ENCODE data around the gene GLOD4.
A peak's percentile ranks its signal among the peaks of the same experiment; 100 is the strongest.
"Not testable (repeated sequence)": the region's sequence is repeated elsewhere in the genome, so short reads cannot be mapped to it uniquely, and the experiment has no call there.

Gene GLOD4

DNA sequence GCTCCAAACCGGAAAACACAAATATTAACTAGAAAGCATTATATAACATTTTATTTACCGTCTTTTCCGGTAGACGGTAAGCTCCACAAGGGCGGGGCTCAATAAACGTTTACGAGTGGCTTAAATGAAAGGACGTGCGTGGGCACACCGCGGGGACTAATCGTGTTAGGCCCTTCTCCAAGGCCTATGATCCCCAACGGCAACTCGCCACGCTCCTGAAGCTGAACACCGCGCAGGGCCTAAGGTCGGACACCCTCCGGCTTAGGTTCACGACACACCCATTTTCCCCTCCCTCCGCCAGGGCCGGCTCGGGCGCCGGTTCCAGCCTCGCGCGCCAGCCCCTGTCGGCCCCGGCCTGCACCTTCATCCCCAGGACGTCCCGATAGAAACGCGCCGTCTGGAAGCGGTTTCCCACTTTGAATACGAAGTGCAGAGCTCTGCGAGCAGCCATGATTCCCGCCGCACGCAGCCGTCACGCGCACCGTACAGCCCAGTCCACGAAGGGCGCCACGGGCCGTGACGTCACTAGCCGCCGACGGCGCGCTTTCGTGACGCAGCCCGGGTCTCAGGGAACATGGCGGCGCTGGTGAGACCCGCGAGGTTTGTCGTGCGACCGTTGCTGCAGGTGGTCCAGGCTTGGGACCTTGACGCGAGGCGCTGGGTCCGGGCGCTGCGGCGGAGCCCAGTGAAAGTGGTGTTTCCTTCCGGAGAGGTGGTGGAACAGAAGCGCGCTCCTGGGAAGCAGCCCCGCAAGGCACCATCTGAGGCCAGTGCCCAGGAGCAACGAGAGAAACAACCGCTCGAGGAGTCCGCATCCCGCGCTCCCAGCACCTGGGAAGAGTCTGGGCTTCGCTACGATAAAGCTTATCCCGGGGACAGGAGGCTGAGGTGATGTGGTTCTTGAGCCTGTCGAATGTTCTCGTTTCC lies at the start of gene GLOD4, which contains the start of gene MRM3:
TSS of gene GLOD4 (minus strand) at position 476 of the 927 bp plus-strand sequence. CDS start at position 451, 25 bp downstream.
TSS of gene MRM3 (plus strand) at position 549 of the 927 bp plus-strand sequence. CDS start at position 575, 26 bp downstream.
- peak; percentile 80 to 94 for DNase-seq (ENCODE audit: low read depth in 2 of 2)

- DNase-seq (ENCODE audit: low read depth in 2 of 2): no peak
Observed at GRCh38 chr17:830950-831349, 48.9 kb upstream of the GLOD4 start.

GRCh38 chr17:830381-830780 lies 48.3 kb upstream of the GLOD4 start:
- DNase-seq (ENCODE audit: low read depth in 2 of 2): no peak

DNA sequence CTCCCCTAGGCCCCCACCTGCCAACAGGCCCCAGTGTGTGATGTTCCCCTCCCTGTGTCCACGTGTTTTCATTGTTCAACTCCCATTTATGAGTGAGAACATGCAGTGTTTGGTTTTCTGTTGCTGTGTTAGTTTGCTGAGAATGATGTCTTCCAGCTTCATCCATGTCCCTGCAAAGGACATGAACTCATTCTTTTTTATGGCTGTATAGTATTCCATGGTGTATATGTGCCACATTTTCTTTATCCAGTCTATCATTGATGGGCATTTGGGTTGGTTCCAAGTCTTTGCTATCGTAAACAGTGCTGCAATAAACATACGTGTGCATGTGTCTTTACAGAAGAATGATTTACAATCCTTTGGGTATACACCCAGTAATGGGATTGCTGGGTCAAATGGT lies 47.5 kb upstream of the GLOD4 start:
- DNase-seq (ENCODE audit: low read depth in 2 of 2): not testable (repeated sequence)

- no peak for DNase-seq (ENCODE audit: low read depth in 2 of 2)
Observed at GRCh38 chr17:828761-829160, 46.7 kb upstream of the GLOD4 start.

DNA sequence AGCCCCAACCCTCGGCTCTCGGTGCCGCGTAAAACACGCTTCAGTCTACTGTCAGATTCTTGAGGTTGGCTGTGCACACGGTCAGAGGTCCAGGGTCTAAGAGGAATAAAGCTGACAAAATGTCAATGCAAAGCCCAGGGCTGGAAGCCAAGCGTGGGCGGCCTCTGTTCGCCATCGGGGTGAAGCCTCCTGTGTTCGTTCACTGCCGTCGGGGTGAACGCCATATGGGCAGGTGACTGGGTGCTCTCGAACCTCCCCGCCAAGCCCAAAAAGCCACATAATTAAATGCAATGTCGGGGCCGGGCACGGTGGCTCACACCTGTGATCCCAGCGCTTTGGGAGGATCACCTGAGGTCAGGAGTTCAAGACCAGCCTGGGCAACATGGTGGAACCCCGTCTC lies 44.7 kb upstream of the GLOD4 start:
- DNase-seq (ENCODE audit: low read depth in 2 of 2): no peak

DNA sequence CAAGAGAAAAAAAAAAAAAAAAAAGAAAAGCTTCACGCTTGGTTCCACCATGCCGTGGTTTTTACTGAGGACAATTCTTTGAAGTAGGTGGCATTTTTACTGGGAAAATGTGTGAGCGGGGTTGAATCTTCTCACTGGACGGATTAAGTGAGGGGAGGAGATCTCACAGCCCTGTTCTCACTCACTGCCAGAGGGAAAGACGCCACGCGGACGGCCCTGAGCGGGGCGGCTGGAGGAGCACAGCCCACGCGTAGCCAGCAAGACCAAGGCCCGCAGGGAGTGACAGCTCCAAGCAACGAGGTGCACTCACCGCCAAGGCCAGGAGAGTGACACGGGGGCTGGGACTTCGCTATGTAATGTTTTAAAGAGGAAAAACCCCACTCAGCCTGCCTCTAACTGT lies 43.1 kb upstream of the GLOD4 start:
- DNase-seq (ENCODE audit: low read depth in 2 of 2): no peak

- no peak for DNase-seq (ENCODE audit: low read depth in 2 of 2)
Observed at GRCh38 chr17:824378-824777, 42.3 kb upstream of the GLOD4 start.

DNA sequence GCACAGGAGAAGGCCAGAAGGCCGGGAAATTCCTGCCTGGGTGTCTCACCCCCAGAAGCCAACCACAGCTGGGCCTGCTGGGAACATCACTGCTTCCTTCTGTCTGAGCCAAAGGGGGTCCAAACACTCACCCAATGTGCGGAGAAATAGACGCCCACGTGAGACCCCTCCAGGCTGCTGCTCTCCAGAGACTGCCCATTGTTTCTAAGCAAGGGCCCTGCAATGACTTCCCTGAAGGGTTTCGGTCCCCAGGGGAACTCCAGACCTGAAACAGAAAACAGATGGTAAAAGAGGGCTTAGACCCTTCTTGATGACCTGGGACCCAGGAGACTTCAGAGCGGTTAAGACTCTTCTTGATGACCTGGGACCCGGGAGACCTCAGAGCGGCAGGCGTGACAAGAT lies 41.4 kb upstream of the GLOD4 start:
- no peak for DNase-seq (ENCODE audit: low read depth in 2 of 2)

- no peak for DNase-seq (ENCODE audit: low read depth in 2 of 2)
Observed at GRCh38 chr17:819251-819650, 37.2 kb upstream of the GLOD4 start.

- DNase-seq (ENCODE audit: low read depth in 2 of 2): no peak
Observed at GRCh38 chr17:814371-814770, 32.3 kb upstream of the GLOD4 start.

- no peak for DNase-seq (ENCODE audit: low read depth in 2 of 2)
Observed at GRCh38 chr17:812638-813204, 30.6 kb upstream of the GLOD4 start.

GRCh38 chr17:811051-811784 lies 29.1 kb upstream of the GLOD4 start:
- DNase-seq (ENCODE audit: low read depth in 2 of 2): no peak

DNA sequence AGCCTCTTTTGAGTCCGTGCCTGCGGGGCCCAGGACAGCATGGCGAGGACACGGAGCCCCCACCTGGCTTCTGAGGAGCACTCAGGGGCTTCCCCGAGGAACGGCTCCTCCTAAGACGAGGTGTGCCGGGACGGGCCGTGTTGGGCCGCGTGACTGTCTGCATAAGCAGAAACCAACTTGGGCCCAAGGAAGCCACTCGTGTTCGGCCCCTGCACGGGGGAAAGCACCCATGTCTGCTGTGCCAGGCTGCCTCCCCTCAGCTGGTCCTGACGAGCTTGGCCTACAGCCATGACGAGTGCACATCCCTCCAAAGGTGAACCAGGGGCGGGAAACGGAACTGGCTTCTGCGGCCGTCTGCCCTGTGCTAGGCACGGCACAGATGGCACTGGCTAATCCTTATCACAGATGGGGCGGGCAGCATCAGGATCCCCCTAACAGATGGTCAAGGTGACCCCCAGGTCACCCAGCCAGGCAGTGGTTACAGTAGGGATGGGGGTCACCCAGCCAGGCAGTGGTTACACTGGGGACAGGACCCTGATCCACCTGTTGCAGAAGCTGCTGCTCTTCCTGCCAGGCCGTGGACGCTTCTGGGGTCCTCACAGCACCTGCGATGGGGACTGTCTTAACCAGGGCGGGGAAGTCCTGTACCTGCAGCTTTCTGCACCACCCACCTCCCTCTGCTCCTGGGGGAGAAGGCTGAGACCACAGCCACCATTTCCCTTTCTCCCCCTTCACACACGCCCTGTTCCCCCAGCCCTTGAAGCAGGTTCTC lies 25.6 kb upstream of the GLOD4 start:
- no peak for DNase-seq (ENCODE audit: low read depth in 2 of 2)

DNA sequence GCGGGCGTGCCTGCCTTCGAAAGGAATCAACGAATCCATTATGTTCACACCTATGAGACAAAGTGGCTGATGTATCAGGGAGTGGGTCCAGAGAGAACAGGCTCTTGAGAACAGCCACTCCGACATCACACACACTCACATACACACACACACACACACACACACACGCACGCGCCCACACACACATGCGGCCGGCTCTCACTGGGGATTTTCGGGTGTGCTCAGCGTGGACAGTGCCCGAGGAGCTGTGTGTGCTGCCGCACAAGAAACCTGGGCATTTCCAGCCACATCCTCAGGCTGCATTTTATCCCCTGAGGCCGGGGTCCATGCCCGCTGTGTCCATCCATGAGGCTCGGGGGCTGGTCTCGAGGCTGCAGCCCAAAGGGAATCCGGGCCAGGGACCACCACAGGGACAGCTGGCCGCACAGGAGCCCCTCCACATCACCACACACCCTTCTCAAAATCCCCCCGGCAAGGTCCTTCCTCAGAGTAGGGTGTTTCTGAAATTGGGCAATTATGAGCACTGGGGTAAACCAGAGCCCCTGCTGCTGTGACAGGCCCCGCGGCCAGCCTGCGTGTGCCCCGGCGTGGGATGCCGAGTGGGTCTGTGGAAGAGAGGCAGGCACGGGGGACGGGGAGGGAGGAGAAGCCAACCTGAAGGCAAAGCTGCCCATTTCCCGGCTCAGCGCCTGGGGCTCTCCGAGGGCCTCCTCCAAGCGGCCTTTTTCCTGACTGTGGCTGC lies 24.9 kb upstream of the GLOD4 start:
- DNase-seq (ENCODE audit: low read depth in 2 of 2): no peak

DNA sequence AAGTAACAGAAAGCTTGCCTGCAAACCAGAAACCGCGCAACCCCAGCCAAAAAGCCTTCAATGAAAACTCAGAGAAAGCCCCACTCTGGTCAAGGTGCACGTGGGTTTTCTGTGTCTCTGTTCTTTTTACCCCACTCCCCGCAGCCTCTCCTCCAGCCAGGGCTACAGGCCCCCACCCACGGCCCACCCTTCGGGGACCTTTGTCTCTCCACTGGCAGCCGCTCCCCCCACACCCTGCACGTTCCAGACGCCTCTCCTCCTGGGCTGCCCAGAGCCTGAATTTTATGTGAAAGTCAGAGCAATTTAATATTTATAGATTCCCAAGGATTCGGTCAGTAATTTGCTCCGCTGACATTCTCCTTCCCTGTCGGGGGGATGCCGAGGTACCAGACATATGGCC lies 24.3 kb upstream of the GLOD4 start:
- DNase-seq (ENCODE audit: low read depth in 2 of 2): no peak

DNA sequence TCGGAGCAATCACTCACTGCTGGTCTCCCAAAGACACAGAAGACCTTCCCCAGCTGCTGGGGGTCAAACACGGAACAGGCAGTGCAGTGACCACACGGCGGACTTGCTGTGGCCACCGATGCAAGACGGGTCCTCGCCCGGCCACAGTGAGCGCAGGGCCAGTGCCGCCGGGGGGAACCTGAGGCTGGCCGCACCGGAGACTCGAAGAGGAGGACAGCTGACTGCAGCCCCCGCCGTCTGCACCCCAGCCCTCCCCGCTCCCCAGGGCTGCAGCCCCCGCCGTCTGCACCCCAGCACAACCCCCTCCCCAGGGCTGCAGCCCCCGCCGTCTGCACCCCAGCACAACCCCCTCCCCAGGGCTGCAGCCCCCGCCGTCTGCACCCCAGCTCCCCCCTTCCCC lies 23.8 kb upstream of the GLOD4 start:
- DNase-seq (ENCODE audit: low read depth in 2 of 2): not testable (repeated sequence)

GRCh38 chr17:804541-805435 lies 22.7 kb upstream of the GLOD4 start:
- DNase-seq (ENCODE audit: low read depth in 2 of 2): no peak

- no peak for DNase-seq (ENCODE audit: low read depth in 2 of 2)
Observed at GRCh38 chr17:802901-803881, 21.1 kb upstream of the GLOD4 start.
